GM23338 (cell line): Measurements from ENCODE around the gene CSN2. TPM values are rescaled to one million over a fixed set of nuclear protein-coding genes. Genes with fewer than 3 reads are reported as not detected.

Experiments used
- ATAC-seq: fragments of 200-7000 bp; cut with Tn5 transposase; 3 replicates; pipeline ENCODE4 v1.9.1; 2020
- DNase-seq: peaks from one replicate; pipeline ENCODE4 v3.0.0-alpha.2; 2015; ENCODE audit warnings: low spot score
- H2AFZ ChIP-seq: fragments of 200-600 bp; sonication (generic); 2 replicates; pipeline ENCODE4 v1.8.0; 2016; ENCODE audit warnings: antibody characterized with exemption, mild to moderate bottlenecking, moderate library complexity
- H3F3A ChIP-seq: fragments of 200-600 bp; sonication (generic); replicated peaks from 2 replicates; pipeline ENCODE4 v1.8.0; 2017; ENCODE audit warnings: antibody characterized with exemption, mixed run types, low read depth
- H3K27ac ChIP-seq: fragments of 200-600 bp; sonication (generic); 2 replicates; pipeline ENCODE4 v1.6.1; 2016; ENCODE audit warnings: low read depth
- H3K27me3 ChIP-seq: fragments of 200-600 bp; sonication (generic); 2 replicates; pipeline ENCODE4 v1.8.0; 2016; ENCODE audit warnings: mild to moderate bottlenecking, mixed run types, moderate library complexity; ENCODE audit not compliant: insufficient read depth
- H3K36me3 ChIP-seq: fragments of 200-600 bp; sonication (generic); 2 replicates; pipeline ENCODE4 v1.8.0; 2016; ENCODE audit warnings: mild to moderate bottlenecking; ENCODE audit not compliant: insufficient read depth
- H3K4me1 ChIP-seq: fragments of 200-600 bp; sonication (generic); 2 replicates; pipeline ENCODE4 v1.8.0; 2016; ENCODE audit warnings: mild to moderate bottlenecking, moderate library complexity; ENCODE audit not compliant: insufficient read depth
- H3K4me2 ChIP-seq: fragments of 200-600 bp; sonication (generic); 2 replicates; pipeline ENCODE4 v1.7.1; 2017; ENCODE audit warnings: mixed run types
- H3K4me3 ChIP-seq: fragments of 200-600 bp; sonication (generic); 2 replicates; pipeline ENCODE4 v1.6.1; 2016; ENCODE audit warnings: mixed run types
- H3K79me2 ChIP-seq: fragments of 200-600 bp; sonication (generic); replicated peaks from 2 replicates; pipeline ENCODE4 v1.8.0; 2017; ENCODE audit warnings: mild to moderate bottlenecking; ENCODE audit not compliant: insufficient read depth
- H3K9me2 ChIP-seq: fragments of 200-600 bp; sonication (generic); 2 replicates; pipeline ENCODE4 v1.8.0; 2017; ENCODE audit not compliant: insufficient read depth
- H4K20me1 ChIP-seq: fragments of 200-600 bp; sonication (generic); replicated peaks from 2 replicates; pipeline ENCODE4 v1.8.0; 2017; ENCODE audit warnings: mild to moderate bottlenecking; ENCODE audit not compliant: insufficient read depth
- H3K27ac Mint-ChIP-seq: 2 replicates; pipeline ENCODE4 v1.8.0; 2020; ENCODE audit warnings: inconsistent platforms, mild to moderate bottlenecking, moderate library complexity, mixed read lengths
- H3K27me3 Mint-ChIP-seq: 3 replicates; pipeline ENCODE4 v1.8.0; 2022; ENCODE audit warnings: low read depth, mild to moderate bottlenecking, moderate library complexity, mixed read lengths, inconsistent platforms; ENCODE audit not compliant: insufficient read depth, poor library complexity
- H3K36me3 Mint-ChIP-seq: 3 replicates; pipeline ENCODE4 v1.8.0; 2021; ENCODE audit warnings: low read depth, mild to moderate bottlenecking, inconsistent platforms, moderate library complexity, mixed read lengths
- H3K4me1 Mint-ChIP-seq: 3 replicates; pipeline ENCODE4 v1.8.0; 2020; ENCODE audit warnings: mild to moderate bottlenecking, inconsistent platforms, mixed read lengths
- H3K4me3 Mint-ChIP-seq: 3 replicates; pipeline ENCODE4 v1.8.0; 2021; ENCODE audit warnings: moderate library complexity, mild to moderate bottlenecking, inconsistent platforms, mixed read lengths
- H3K9me3 Mint-ChIP-seq: 3 replicates; pipeline ENCODE4 v1.8.0; 2020; ENCODE audit warnings: moderate library complexity, mild to moderate bottlenecking, inconsistent platforms, mixed read lengths
- CREB1 ChIP-seq: fragments of 250-450 bp; sonication (Bioruptor Pico); IDR thresholded peaks from 2 replicates; pipeline ENCODE4 v1.5.0; 2020; ENCODE audit warnings: low read depth, mild to moderate bottlenecking, moderate library complexity
- EZH2 ChIP-seq: fragments of 200-600 bp; sonication (generic); IDR thresholded peaks from one replicate; pipeline ENCODE4 v1.8.0; 2017; ENCODE audit warnings: antibody characterized with exemption, mild to moderate bottlenecking, low read depth; ENCODE audit not compliant: unreplicated experiment
- EZH2phosphoT487 ChIP-seq: fragments of 200-600 bp; sonication (generic); IDR thresholded peaks from one replicate; pipeline ENCODE4 v1.8.1; 2018; ENCODE audit warnings: antibody characterized with exemption; ENCODE audit not compliant: unreplicated experiment
- NANOG ChIP-seq: IDR thresholded peaks from 2 replicates; pipeline ENCODE4 v1.6.1; 2016; ENCODE audit warnings: antibody characterized with exemption, borderline replicate concordance
- POLR2AphosphoS5 ChIP-seq: IDR thresholded peaks from 2 replicates; pipeline ENCODE4 v1.6.1; 2016; ENCODE audit warnings: antibody characterized with exemption, low read depth
- ZNF114 ChIP-seq: fragments of 250-450 bp; sonication (Bioruptor Pico); IDR thresholded peaks from 2 replicates; pipeline ENCODE4 v1.5.0; 2020; ENCODE audit warnings: mild to moderate bottlenecking, moderate library complexity
- ZNF331 ChIP-seq: fragments of 250-450 bp; sonication (Bioruptor Pico); IDR thresholded peaks from 2 replicates; pipeline ENCODE4 v1.5.0; 2020; ENCODE audit warnings: low read depth, mild to moderate bottlenecking, moderate library complexity
- ZNF462 ChIP-seq: fragments of 250-450 bp; sonication (Bioruptor Pico); IDR thresholded peaks from 2 replicates; pipeline ENCODE4 v1.5.0; 2020; ENCODE audit warnings: mild to moderate bottlenecking, moderate library complexity
- polyA plus RNA-seq: library from polyadenylated mRNA; unstranded; fragments of >200 nt; fragmentation: Nextera tagmentation; extraction: Ambion mirVana; gene quantifications from 2 replicates; pipeline ENCODE4 v1.2.1, GENCODE V29; 2016
- total RNA-seq: library from RNA; depleted of rRNA; stranded (reverse); fragments of >200 nt; shearing (Covaris generic); gene quantifications from 2 replicates; pipeline ENCODE4 v1.2.3, GENCODE V29; 2014
- TF ChIP-seq, protein P1 (sequence below): IDR thresholded peaks from 2 replicates; pipeline ENCODE4 v1.6.1; 2016; ENCODE audit warnings: antibody characterized with exemption
- TF ChIP-seq, protein P2 (sequence below), 2 experiments: fragments of 200-600 bp in 1 of 2; sonication (generic) in 1 of 2; conservative IDR thresholded peaks; 2 replicates each; pipeline versions ENCODE4 v1.5.1 to v1.6.1; 2016 to 2017; ENCODE audit warnings: antibody characterized with exemption in 2 of 2, low read depth in 2 of 2, mild to moderate bottlenecking in 2 of 2, moderate library complexity in 1 of 2

The CSN2 gene
- total and polyA plus RNA-seq, 2 experiments from 2014 or later = not detected

DNA sequence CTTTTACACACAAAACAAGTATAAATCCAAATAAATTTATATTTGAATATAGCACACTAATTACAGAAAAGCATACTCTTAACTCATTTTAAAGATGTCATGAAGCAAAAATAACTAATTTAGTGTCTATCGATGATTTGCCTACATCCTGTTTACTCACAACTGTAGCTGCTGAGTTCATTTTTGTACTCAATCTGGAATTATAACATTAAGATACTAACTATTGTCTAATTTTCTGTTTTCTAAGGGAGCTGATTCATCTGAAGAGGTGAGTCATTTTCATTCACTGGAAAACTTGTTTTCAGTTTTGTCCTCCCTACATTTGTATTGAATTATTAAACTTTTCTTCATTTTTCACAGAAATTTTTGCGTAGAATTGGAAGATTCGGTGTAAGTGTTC, 33.9 kb upstream of the CSN2 start:
- no peaks in the 10 kb centered on the region for H3K4me1 ChIP-seq
- H2AFZ ChIP-seq = no peak overlapping the region
- H3K36me3 ChIP-seq = no peaks in the 10 kb centered on the region
- no peaks in the 10 kb centered on the region for H3K36me3 Mint-ChIP-seq
- no peak for TF ChIP-seq ZNF114 (CRISPR knock-in tag)
- no peak for TF ChIP-seq NANOG
- TF ChIP-seq CREB1 (CRISPR knock-in tag) = no peak
- no peak for TF ChIP-seq EZH2
- TF ChIP-seq EZH2phosphoT487 = no peak
- no peaks in the 10 kb centered on the region for H3K27me3 Mint-ChIP-seq
- H3K9me2 ChIP-seq = no peaks in the 10 kb centered on the region
- no peak overlapping the region for H3K4me3 ChIP-seq
- H3K4me1 Mint-ChIP-seq = no peaks in the 10 kb centered on the region; the same call in 2 of the 3 replicates
- H3K4me3 Mint-ChIP-seq = no peak overlapping the region
- no peaks in the 10 kb centered on the region for H4K20me1 ChIP-seq
- no peak overlapping the region for H3K4me2 ChIP-seq
- H3K79me2 ChIP-seq = no peaks in the 10 kb centered on the region
- H3K27ac ChIP-seq = no peak overlapping the region
- H3F3A ChIP-seq = no peaks in the 10 kb centered on the region
- H3K27me3 ChIP-seq = no peaks in the 10 kb centered on the region
- DNase-seq (no peak), ATAC-seq (no peak)
- no peaks in the 10 kb centered on the region for H3K9me3 Mint-ChIP-seq
- no peak overlapping the region for H3K27ac Mint-ChIP-seq

DNA sequence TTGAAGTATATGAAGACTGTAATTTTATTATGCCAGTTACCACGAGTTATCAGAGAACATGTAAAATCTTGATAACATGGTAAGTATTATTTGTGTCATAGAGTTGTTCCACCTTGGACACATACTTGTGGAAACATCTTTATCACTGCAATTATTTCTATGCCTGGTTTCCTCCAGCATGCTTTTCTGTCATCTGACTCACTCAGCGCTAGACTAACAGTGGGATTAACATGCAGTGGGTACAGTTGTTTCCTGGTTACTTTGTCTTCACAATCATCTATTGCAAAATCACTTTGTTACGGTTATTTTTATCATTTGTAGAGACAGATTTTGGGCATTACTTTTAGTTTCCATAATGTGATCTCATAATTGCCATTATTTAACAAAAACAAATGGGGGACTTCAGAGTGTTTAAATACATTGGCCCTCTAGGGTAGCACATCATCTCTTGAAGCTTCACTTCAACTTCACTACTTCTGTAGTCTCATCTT, 30.0 kb upstream of the CSN2 start, which contains the start of gene STATH:
Gene STATH (plus strand): TSS at position 441 of the 491 bp plus-strand sequence. CDS start 2,472 bp downstream, outside the sequence.
- H3K4me3 ChIP-seq = no peak within 1 kb of the TSS
- no peaks in the 10 kb centered on the region for H3K27me3 Mint-ChIP-seq
- no peaks in the 10 kb centered on the region for H3K9me3 Mint-ChIP-seq
- ATAC-seq = no peak
- H3K27ac Mint-ChIP-seq = no peak within 1 kb of the TSS
- no peak within 1 kb of the TSS for H3K4me3 Mint-ChIP-seq
- H4K20me1 ChIP-seq = no peaks in the 10 kb centered on the region
- no peak for DNase-seq
- H3F3A ChIP-seq = no peaks in the 10 kb centered on the region
- H3K36me3 ChIP-seq = no peaks in the 10 kb centered on the region
- H3K27me3 ChIP-seq = no peaks in the 10 kb centered on the region
- H3K4me1 Mint-ChIP-seq = no peaks in the 10 kb centered on the region; the same call in 2 of the 3 replicates
- no peaks in the 10 kb centered on the region for H3K9me2 ChIP-seq
- no peak within 1 kb of the TSS for H3K27ac ChIP-seq
- no peak within 1 kb of the TSS for H2AFZ ChIP-seq
- no peaks in the 10 kb centered on the region for H3K36me3 Mint-ChIP-seq
- no peak within 1 kb of the TSS for H3K4me2 ChIP-seq
- no peaks in the 10 kb centered on the region for H3K79me2 ChIP-seq
- no peaks in the 10 kb centered on the region for H3K4me1 ChIP-seq
- TF ChIP-seq EZH2phosphoT487 (no peak), EZH2 (no peak), ZNF331 (no peak), ZNF462 (CRISPR knock-in tag) (no peak), POLR2AphosphoS5 (no peak), CREB1 (CRISPR knock-in tag) (no peak), ZNF114 (CRISPR knock-in tag) (no peak)
- TF ChIP-seq, protein P1, sequence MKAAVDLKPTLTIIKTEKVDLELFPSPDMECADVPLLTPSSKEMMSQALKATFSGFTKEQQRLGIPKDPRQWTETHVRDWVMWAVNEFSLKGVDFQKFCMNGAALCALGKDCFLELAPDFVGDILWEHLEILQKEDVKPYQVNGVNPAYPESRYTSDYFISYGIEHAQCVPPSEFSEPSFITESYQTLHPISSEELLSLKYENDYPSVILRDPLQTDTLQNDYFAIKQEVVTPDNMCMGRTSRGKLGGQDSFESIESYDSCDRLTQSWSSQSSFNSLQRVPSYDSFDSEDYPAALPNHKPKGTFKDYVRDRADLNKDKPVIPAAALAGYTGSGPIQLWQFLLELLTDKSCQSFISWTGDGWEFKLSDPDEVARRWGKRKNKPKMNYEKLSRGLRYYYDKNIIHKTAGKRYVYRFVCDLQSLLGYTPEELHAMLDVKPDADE = no peak
- TF ChIP-seq, protein P2, sequence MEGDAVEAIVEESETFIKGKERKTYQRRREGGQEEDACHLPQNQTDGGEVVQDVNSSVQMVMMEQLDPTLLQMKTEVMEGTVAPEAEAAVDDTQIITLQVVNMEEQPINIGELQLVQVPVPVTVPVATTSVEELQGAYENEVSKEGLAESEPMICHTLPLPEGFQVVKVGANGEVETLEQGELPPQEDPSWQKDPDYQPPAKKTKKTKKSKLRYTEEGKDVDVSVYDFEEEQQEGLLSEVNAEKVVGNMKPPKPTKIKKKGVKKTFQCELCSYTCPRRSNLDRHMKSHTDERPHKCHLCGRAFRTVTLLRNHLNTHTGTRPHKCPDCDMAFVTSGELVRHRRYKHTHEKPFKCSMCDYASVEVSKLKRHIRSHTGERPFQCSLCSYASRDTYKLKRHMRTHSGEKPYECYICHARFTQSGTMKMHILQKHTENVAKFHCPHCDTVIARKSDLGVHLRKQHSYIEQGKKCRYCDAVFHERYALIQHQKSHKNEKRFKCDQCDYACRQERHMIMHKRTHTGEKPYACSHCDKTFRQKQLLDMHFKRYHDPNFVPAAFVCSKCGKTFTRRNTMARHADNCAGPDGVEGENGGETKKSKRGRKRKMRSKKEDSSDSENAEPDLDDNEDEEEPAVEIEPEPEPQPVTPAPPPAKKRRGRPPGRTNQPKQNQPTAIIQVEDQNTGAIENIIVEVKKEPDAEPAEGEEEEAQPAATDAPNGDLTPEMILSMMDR (conservative IDR thresholded peaks at IDR 0.05; ENCODE audit: low read depth in 2 of 2) = no peak
